RWPE2 (cell line): ENCODE results near the gene MTMR10.

Experiments
- ATAC-seq: fragments of 200-7000 bp; cut with Tn5 transposase; 3 replicates; pipeline ENCODE4 v1.9.1; 2021; ENCODE audit warnings: low read depth
- DNase-seq: peaks from one replicate; pipeline ENCODE4 v3.0.0-alpha.2; 2020; ENCODE audit warnings: low spot score
- H3K27ac ChIP-seq: fragments of 450-650 bp; 2 replicates; pipeline ENCODE4 v1.5.1; 2017; ENCODE audit warnings: mild to moderate bottlenecking; ENCODE audit not compliant: poor library complexity, severe bottlenecking
- H3K27me3 ChIP-seq: fragments of 250-450 bp; sonication (Bioruptor Pico); 2 replicates; pipeline ENCODE4 v1.5.1; 2021; ENCODE audit warnings: mild to moderate bottlenecking, moderate library complexity; ENCODE audit not compliant: insufficient read depth, poor library complexity, severe bottlenecking
- H3K36me3 ChIP-seq: fragments of 250-450 bp; sonication (Bioruptor Pico); 2 replicates; pipeline ENCODE4 v1.5.1; 2020; ENCODE audit warnings: low read depth, mild to moderate bottlenecking, moderate library complexity
- H3K4me1 ChIP-seq: fragments of 250-450 bp; sonication (Bioruptor Pico); 2 replicates; pipeline ENCODE4 v1.5.1; 2021; ENCODE audit warnings: mild to moderate bottlenecking, moderate library complexity; ENCODE audit not compliant: insufficient read depth, poor library complexity, severe bottlenecking
- H3K4me3 ChIP-seq: fragments of 250-450 bp; sonication (Bioruptor Pico); 2 replicates; pipeline ENCODE4 v1.5.1; 2021; ENCODE audit warnings: mild to moderate bottlenecking, moderate library complexity; ENCODE audit not compliant: severe bottlenecking
- H3K9me3 ChIP-seq: fragments of 250-450 bp; sonication (Bioruptor Pico); 2 replicates; pipeline ENCODE4 v1.5.1; 2021; ENCODE audit warnings: mild to moderate bottlenecking, moderate library complexity; ENCODE audit not compliant: severe bottlenecking
- TF ChIP-seq, protein P1 (sequence below): fragments of 450-650 bp; IDR thresholded peaks from one replicate; pipeline ENCODE4 v1.5.1; 2017; ENCODE audit warnings: mild to moderate bottlenecking, moderate library complexity; ENCODE audit not compliant: poor library complexity, severe bottlenecking

MTMR10 gene, protein sequence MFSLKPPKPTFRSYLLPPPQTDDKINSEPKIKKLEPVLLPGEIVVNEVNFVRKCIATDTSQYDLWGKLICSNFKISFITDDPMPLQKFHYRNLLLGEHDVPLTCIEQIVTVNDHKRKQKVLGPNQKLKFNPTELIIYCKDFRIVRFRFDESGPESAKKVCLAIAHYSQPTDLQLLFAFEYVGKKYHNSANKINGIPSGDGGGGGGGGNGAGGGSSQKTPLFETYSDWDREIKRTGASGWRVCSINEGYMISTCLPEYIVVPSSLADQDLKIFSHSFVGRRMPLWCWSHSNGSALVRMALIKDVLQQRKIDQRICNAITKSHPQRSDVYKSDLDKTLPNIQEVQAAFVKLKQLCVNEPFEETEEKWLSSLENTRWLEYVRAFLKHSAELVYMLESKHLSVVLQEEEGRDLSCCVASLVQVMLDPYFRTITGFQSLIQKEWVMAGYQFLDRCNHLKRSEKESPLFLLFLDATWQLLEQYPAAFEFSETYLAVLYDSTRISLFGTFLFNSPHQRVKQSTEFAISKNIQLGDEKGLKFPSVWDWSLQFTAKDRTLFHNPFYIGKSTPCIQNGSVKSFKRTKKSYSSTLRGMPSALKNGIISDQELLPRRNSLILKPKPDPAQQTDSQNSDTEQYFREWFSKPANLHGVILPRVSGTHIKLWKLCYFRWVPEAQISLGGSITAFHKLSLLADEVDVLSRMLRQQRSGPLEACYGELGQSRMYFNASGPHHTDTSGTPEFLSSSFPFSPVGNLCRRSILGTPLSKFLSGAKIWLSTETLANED

DNA sequence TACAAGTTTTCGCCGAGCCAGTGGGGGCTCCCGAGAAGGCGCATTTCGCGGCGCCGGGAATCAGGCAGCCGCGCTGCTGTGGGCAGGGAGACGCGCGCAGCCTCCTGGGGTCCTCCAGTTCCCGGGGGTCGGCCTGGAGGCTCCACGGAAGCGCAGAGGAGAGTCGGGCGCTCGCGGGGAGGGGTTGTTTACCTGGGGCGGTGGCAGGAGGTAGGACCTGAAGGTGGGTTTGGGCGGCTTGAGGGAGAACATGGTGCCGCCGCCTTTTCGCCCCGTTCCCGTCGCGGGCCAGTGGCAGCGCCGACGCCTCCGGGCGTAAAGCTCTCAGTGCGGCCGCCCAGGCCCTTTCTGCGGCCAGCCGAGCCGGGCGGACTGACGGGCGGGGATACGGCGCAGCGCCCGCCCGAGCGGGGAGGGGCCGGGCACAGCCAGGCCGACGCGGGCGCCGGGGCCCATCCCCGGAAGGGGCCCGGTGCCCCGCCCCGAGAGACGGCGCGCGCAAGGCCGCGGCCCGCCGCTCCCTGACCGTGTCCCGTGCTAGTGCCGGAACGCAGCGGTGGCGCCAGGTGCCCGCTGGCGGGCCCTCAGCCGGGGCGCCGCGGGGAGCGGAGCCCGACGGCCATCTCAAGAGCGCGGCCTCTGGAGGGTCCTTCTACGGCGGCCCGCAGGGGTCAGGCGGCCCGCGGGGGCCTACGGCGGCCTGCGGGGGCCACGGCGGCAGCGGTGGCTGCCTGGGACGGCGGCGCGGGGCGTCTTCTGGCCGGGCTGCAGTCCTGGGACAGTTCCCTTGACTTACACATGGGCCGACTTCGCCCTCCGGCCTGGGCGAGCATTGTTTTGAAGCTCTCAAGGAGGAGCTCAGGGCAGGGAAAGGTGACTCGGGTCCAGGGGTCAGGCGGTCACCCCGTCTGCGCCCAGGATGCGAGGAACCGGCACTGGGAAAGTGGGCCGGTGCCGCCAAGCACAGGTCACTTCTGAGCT, at the start of gene MTMR10:
TSS of gene MTMR10 (minus strand) at position 374 of the 981 bp plus-strand sequence. CDS start at position 252, 122 bp downstream.
- Histone ChIP-seq H3K27me3 (no peaks in the 10 kb centered on the region), H3K4me1 (peaks cover 9% of the 10 kb centered on the region), H3K27ac (peak within 1 kb of the TSS; percentile 68), H3K4me3 (peak within 1 kb of the TSS; percentile 94), H3K9me3 (no peaks in the 10 kb centered on the region), H3K36me3 (0 out of 2 replicates have a peak, but pooled peaks cover 5% of the 10 kb centered on the region)
- TF ChIP-seq, protein P1, sequence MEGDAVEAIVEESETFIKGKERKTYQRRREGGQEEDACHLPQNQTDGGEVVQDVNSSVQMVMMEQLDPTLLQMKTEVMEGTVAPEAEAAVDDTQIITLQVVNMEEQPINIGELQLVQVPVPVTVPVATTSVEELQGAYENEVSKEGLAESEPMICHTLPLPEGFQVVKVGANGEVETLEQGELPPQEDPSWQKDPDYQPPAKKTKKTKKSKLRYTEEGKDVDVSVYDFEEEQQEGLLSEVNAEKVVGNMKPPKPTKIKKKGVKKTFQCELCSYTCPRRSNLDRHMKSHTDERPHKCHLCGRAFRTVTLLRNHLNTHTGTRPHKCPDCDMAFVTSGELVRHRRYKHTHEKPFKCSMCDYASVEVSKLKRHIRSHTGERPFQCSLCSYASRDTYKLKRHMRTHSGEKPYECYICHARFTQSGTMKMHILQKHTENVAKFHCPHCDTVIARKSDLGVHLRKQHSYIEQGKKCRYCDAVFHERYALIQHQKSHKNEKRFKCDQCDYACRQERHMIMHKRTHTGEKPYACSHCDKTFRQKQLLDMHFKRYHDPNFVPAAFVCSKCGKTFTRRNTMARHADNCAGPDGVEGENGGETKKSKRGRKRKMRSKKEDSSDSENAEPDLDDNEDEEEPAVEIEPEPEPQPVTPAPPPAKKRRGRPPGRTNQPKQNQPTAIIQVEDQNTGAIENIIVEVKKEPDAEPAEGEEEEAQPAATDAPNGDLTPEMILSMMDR = peak; percentile 2
- ATAC-seq (peak; percentile 94), DNase-seq (peak; percentile 79)

DNA sequence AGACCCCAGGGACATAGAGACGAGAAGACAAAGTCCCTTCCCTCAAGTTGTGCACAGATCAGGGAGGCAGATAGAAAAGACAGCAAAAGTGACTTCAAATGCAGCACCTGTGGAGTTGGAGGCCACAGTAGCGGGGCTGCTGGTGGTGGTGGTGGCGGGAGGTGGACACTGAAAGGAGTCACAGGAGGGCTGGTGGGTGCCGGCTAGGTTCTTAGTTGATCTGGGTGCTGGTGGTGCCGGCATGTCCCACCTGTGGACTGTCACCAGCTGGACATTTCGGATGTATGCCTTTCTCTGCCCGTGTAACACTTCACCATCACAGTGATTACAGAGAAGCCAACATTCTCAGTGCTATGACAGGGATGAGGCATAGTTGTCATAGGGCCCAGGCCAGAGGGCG, 49.2 kb upstream of the MTMR10 start:
- Histone ChIP-seq H3K9me3 (no peaks in the 10 kb centered on the region), H3K4me3 (no peak overlapping the region), H3K36me3 (no peaks in the 10 kb centered on the region), H3K27me3 (no peaks in the 10 kb centered on the region), H3K27ac (no peak overlapping the region), H3K4me1 (no peaks in the 10 kb centered on the region)
- DNase-seq (no peak), ATAC-seq (no peak)
- TF ChIP-seq, protein P1 = no peak

DNA sequence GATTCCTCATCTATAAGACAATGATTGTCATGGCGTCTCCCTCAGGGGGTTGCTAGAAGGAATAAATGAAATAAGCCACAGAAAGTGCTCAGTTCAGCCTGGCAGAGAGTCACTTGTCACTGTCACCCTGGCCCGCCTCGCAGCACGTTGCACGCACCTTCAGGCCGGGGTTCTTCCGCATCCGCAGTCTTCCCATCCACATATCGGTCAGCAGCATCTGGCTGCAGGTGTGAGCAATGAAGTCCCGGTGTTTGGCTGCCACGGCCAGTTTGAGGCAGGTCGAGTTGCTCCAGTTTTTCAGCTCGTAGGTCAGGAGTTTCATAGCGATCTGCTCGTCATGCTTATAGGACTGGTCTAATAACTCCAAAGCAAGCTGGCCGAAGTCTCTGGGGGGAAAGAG, 48.5 kb upstream of the MTMR10 start:
- H3K27ac ChIP-seq = no peak overlapping the region
- ATAC-seq = no peak
- DNase-seq = no peak
- no peaks in the 10 kb centered on the region for H3K4me1 ChIP-seq
- TF ChIP-seq, protein P1 = no peak
- H3K9me3 ChIP-seq = no peaks in the 10 kb centered on the region
- no peaks in the 10 kb centered on the region for H3K27me3 ChIP-seq
- no peak overlapping the region for H3K4me3 ChIP-seq
- no peaks in the 10 kb centered on the region for H3K36me3 ChIP-seq

DNA sequence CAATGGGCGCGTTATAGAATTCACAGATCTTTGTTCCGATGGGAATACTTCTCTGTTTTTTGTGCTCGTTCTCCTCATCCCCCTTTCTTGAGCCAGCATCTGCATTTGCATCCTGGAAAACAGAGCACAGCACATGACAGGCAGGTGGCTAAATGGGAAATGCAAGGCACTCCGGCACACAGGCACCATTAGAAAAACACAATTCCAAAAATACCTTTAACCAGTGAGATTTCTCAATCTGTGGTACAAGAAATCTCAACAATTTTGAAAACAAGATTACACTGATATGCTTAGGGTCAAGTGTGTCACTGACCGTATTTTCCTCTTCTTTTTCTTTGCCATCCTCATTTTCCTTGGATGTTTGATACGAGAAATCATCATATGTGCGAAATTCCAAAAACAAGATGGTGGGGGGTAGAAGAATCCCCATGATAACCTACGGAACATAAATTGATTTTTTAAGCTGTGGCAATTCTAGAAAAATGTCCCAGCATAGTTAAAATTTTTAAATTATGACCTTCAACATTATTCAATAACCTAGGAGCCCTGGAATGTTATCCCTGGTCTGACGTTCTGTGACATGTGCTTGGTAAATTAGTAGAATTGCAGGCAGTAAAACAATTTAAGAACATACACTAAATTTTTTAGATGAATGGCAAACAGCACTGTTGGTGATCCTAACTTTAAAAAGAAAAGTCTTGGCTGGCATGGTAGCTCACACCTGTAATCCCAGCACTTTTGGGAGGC, 46.5 kb upstream of the MTMR10 start:
- no peak overlapping the region for H3K27ac ChIP-seq
- H3K27me3 ChIP-seq = no peaks in the 10 kb centered on the region
- no peak for DNase-seq
- H3K9me3 ChIP-seq = no peaks in the 10 kb centered on the region
- H3K36me3 ChIP-seq = no peaks in the 10 kb centered on the region
- H3K4me3 ChIP-seq = no peak overlapping the region
- ATAC-seq = no peak
- H3K4me1 ChIP-seq = no peaks in the 10 kb centered on the region
- TF ChIP-seq, protein P1 = no peak
